K562 treated with DMSO at 1 percent for 12 hours (cell line): ENCODE data around the gene MAN1C1. TPM values are rescaled to one million over a fixed set of nuclear protein-coding genes. Genes with fewer than 3 reads are reported as not detected.

Source experiments
- total RNA-seq: library from RNA; unstranded; fragments of 300-600 nt; gene quantifications from 2 replicates; pipeline ENCODE4 v1.2.3, GENCODE V29; 2022; ENCODE audit not compliant: insufficient read depth

MAN1C1 gene
- total RNA-seq = 1.1 and 2.8 TPM in 2 replicates

DNA sequence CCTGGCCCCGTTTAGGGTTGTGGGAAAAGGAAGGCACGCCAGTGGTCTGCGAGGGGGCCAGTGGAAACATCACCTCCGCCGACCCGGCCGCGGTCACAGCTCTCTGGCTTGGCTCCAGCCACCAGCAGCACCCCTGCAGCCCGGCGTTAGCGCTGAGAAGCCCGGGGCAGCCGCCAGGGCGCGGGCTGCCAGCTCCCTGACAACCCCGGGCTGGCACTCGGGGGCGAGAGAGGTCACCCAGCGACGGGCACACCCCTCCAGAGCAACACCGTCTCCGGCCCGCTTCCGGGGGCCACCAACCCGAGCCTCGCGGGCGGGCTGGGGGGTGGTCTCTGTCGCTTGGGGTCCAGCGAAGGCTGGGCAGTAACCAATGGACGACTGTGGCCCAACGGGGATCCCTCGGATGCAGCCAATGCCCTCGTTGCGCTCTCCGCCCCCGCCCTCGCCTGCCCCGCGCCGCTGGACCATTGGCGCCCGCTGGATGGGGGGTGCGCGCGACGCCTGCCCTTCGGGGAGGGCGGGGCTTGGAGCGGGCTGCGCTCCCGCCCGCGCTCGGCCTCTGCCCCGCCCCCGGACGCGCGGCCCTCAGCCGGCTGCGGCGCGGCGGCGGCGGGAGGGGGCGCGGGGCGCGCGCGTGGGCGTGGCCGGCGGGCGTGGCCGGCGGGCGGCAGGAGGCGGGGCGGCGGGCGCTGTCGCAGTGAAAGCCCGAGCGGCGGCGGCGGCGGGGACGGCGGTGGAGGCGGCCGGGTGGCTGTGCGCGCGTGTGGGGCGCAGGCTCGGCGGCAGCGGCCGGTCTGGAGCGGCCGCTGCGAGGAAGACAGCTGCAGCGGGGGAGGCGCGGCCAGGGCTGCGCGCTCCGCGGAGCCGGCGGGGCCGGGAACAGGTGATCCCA lies at the start of gene MAN1C1:
MAN1C1 (plus strand) TSS at position 697 of the 892 bp plus-strand sequence. CDS start 1,007 bp downstream, outside the sequence.

DNA sequence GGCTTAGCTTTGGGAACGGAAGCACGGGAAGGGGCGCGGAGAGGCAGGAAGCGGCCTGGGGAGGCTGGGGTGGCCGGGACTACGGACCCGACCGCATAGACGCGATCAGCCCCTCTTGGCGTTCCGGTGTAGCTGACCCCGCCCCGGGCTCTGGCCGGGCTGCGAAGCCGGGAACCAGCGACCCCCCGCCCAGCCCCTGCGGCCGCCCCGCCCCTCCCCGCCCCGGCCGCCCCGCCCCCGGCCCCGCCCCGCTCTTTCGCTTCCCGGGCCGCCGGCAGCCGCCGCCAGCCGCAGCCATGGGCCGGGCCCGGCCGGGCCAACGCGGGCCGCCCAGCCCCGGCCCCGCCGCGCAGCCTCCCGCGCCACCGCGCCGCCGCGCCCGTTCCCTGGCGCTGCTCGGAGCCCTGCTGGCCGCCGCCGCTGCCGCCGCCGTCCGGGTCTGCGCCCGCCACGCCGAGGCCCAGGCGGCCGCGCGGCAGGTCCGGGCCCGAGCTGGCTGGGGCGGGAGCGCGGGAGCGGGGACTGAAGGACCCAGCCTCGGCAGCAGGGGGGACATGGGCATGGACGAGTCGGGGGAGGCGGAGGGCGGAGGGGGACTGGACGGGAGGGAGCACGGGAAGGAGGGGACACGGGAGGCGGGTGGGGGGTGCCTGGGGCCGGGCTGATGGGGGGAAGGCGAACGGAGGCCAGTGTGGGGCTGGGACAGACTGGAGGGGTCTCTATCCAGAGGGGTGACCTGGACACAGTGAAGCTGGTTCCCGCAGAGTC lies 183.5 kb downstream of the MAN1C1 start, which contains the start of gene SELENON:
SELENON (plus strand) TSS at position 259 of the 768 bp plus-strand sequence; CDS start at position 297, 38 bp downstream.

DNA sequence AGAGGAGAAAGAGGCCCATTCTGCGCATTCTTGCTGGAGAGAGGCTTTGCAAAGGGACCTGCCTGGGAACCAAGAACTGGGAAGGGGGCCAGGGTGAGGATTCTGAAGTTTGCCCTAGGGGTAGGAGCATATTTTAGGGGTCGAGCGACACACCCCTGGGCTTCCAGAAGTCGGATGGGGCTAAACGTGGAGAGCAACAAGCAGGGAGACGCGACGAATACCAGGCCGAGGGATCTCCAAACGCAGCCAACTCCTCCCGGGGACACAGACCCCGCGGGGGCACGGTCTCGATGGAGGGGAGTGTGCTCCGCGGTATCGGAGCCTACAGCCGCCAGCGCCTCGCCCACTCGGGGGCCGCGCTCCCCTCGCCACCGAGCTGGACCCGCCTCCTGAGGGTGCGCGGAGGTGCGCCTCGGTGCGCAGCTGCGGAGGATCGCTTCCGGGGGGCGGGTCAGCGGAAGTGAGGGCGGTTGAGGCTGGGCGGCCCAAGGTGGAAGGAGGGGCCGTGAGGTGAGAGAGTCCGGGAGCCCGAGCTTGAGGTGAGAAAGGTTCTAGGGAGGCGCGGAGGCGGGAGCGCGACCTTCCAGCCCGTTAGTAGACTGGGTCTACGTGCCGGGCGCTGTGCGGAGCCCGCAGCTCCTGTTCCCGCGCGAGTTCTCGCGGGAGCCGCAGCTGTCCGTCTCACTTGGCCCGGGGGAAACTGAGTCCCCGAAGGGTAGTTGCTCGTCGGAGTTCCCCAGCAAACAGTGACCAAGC lies 203.1 kb downstream of the MAN1C1 start, which contains the start of gene MTFR1L:
MTFR1L (plus strand) TSS at position 464 of the 756 bp plus-strand sequence. CDS start 3,151 bp downstream, outside the sequence.

Other genes starting within 250 kb of the MAN1C1 start
- 11.7 and 14.0 TPM in 2 replicates for gene RHCE, start 196.0 kb upstream of the MAN1C1 start, total RNA-seq
- 10.3 and 20.5 TPM in 2 replicates for gene MACO1, start 185.9 kb upstream of the MAN1C1 start, total RNA-seq
- gene LDLRAP1, start 73.2 kb upstream of the MAN1C1 start, total RNA-seq = 22.4 and 39.1 TPM in 2 replicates
- gene SELENON, start 183.4 kb downstream of the MAN1C1 start, total RNA-seq = 14.4 and 37.1 TPM in 2 replicates
- 46.8 and 67.5 TPM in 2 replicates for gene MTFR1L, start 203.2 kb downstream of the MAN1C1 start, total RNA-seq
- 20.6 and 22.3 TPM in 2 replicates for gene AUNIP, start 242.7 kb downstream of the MAN1C1 start, total RNA-seq